Frontal cortex (tissue), 4 donors: ENCODE data around the gene TGM1. TPM values are rescaled to one million over a fixed set of nuclear protein-coding genes. Genes with fewer than 3 reads are reported as not detected.
A peak's percentile ranks its signal among the peaks of the same experiment; 100 is the strongest.

Source experiments
- DNase-seq, 2 donors: peaks; one replicate each; pipeline ENCODE4 v3.0.0; 2012; ENCODE audit warnings: low spot score in 2 of 2
- FAIRE-seq: peaks from 2 replicates; lab custom pipeline; 2012; peaks lifted over from hg19 to GRCh38; lab: Jason Lieb, UNC
- total RNA-seq: library from RNA; depleted of rRNA; stranded (reverse); fragments of >200 nt; gene quantifications from one replicate; pipeline ENCODE4 v1.2.3, GENCODE V29; 2014
- donor health status: control.
- donor health status: control.
- donor health status: control.

TGM1 gene
- total RNA-seq, 1 donor from 2014 or later: 0.82 TPM

- no peak for FAIRE-seq
- DNase-seq: no peak
These were observed 9.5 kb upstream of the TGM1 start for GRCh38 chr14:24272467-24272866.

- no peak for DNase-seq
- no peak for FAIRE-seq
These were observed 8.9 kb upstream of the TGM1 start for GRCh38 chr14:24271834-24272263.

DNA sequence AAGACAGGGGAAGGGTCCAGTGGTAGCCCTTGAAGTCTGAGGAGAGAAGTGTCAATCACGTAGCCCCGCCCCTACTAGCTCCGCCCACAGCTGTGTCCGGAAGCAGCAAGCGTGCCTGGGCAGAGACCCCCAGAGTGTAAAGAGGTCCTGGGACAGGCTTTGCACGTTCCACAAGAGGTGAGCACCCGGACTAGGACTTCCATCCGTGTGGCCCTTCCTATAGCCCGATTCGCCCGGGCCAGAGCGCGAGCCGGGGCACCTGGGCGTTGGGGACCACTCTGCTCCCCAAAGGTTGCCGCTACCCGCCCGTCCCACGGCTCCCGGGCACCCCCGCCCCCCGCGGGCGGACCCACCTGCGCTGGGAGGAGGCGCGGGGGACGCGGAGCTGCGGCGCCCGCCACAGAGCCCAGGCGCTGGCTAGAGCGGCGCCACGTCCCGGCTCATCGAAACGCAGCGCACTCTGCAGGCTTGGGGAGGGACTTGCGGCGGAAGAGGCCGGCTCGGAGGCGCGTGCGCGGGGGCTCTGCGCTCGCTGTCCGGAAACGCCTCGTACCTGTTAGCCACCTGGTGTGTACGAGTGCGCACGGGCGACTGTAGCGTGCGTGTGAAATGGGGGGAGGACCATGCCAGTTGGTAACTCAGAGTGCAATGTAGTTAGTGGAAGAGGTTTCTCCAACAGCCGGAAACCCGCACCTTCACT lies 8.3 kb upstream of the TGM1 start, which contains the start of gene RABGGTA:
Gene RABGGTA, minus strand, starts transcription at position 464 of the 700 bp plus-strand sequence. CDS start 482 bp downstream, outside the sequence.
- FAIRE-seq (no peak), DNase-seq (peak; percentile 94 to 97)

DNA sequence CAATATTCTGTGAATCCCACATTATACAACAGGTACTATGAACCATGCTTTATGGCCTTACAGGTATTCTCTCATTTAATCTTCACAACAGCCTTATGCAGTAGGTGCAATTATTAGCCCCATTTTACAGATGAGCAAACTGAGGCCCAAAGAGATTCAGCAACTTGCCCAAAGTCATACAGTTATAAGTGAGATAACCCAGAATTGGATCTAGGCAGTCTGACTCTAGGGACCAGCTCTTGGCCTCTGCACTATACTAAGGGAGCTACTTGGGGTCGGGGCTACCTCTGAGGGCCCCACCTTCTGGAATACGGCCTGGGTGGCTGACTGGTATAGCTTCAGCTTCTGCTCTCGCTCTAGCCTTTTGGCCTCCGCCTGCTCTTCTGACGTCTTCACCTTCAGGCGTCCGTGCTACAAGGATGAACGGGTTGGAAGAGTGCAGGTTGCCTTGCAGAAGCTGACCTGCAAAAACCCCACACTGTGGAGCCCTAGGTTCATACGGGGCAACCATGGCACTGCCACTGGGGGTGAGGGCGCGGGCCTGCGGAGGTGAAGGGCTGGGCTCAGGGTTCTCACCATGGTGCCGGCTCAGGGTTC lies 7.7 kb upstream of the TGM1 start:
- FAIRE-seq: no peak
- no peak for DNase-seq

GRCh38 chr14:24269910-24270536 lies 7.0 kb upstream of the TGM1 start:
- FAIRE-seq: no peak
- no peak for DNase-seq

- DNase-seq (no peak), FAIRE-seq (no peak)
These were observed 6.4 kb upstream of the TGM1 start for GRCh38 chr14:24269368-24269767.

GRCh38 chr14:24268225-24268624 lies 5.2 kb upstream of the TGM1 start:
- DNase-seq (no peak), FAIRE-seq (no peak)

DNA sequence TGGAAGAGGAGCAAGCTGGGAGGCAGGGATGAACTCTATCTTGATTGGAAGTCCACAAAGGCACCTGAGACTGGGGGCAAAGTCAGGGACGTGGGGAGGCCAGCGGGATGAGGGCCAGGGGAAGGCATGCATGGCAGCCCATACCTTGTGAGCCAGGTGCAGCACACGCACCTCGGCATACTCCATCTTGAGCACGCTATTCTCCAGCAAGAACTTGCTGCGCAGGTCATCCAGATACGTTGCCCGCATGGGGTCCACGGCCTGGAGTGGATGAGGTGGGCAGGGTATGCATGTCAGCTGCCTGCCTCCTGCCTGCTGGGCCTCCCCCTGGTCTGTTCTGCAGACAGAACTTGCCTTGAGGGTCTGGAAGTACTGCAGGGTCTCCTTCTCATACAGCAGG lies 4.5 kb upstream of the TGM1 start:
- DNase-seq (no peak), FAIRE-seq (no peak)

DNA sequence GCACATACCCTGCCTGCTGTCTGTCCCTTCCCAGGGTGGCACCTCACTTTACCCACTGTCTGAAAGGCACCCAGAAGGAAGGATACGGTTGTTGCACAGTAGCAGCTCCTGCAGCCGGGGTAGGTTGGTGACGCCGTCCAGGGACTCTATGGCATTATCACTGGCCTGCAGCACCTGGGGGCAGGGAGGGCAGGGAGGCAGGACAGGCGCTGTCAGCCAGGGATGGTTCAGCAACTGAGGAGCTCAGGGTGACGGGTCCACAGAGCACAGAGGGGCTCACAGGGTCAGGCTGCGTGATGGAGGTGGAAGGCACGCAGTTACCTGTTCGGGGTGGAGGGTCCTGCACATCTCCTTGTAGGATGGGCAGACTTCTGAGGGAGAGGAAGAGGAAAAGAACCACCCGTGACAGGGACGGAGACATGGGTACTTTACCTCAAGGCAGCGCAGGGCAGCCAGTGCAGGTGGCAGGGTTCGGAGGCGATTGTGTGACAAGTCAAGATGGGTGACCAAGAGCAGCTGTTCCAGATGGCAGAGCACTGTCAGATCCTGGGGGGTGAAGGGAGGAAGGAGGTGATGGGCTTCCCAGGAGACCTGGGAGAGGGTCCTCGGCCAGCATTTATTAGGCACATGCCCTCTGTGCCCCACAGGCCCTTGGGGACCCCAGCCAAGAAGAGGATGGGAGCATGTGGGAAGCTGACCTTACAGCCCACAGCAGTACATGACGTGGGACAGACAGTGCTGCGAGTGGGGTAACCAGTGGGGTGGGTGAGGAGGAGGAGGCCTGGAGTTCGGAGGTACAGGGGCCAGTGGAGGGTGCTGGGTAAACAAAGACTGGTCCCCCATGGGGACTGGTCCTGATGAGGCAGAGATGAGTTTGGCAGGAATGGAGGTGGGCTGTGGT lies 3.6 kb upstream of the TGM1 start:
- FAIRE-seq: no peak

DNA sequence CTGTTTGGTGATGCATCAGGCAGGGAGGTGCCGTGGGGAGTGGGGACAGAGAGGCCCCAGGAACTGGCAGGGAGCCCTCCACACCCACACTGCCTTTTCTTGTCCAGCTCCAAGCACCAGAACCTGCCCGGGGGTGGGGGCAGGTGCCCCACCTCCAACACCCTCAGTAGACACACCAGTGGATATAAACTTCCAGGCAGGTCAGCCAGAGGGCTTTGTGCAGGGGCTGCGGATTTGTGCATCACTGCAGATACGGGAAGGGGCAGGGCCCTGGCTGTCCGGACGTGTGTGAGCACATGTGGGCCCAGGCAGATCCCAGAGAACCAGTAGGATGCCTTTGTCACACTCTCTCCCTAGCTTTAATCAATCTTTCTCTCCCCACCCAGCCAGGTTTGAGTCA lies 1.3 kb upstream of the TGM1 start:
- no peak for FAIRE-seq
- no peak for DNase-seq

More for the DNA sequence above, 3.6 kb upstream of the TGM1 start:
- DNase-seq: no peak

GRCh38 chr14:24263848-24264247 lies 871 bp upstream of the TGM1 start:
- DNase-seq (no peak), FAIRE-seq (no peak)

DNA sequence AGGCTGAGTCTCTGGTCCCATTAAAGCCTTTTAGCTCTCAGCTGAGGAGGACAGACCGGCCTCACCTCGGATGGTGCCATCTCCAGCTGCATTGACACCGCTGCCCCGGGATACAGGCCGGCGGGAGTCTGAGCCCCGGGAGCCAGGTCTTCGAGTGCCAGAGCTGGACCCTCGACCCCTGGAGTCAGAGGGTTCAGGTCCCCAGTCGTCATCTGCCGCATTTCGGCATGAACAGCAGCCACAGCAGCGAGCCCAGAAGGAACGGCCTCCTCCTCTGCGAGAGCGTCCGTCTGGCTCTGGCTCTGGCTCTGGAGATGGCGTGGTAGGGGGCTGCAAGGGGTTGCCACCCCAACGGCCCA lies 1.0 kb downstream of the TGM1 start:
- FAIRE-seq (no peak), DNase-seq (no peak)

- DNase-seq (no peak), FAIRE-seq (no peak)
These were observed 1.6 kb downstream of the TGM1 start for GRCh38 chr14:24261256-24261968.

DNA sequence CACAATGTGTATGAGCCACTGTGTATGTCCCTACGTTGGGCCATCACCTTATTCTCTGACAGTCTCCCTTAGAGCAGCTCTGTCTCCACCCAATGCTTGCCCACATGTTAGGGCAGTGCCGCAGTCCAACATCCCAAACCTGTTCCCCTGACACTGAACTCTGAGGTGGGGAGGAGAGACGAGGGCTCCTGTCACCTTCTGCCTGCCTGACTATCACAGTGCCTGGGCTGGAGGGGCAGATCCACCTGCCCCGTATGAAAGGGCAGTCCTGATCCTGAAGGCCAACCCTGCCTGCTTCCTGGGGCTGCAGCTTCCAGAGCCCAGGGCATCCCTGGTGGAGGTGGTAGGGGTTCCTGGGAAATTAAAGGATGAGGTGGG lies 2.2 kb downstream of the TGM1 start:
- FAIRE-seq: no peak
- no peak for DNase-seq

GRCh38 chr14:24260026-24260779 lies 2.8 kb downstream of the TGM1 start:
- no peak for FAIRE-seq
- no peak for DNase-seq

DNA sequence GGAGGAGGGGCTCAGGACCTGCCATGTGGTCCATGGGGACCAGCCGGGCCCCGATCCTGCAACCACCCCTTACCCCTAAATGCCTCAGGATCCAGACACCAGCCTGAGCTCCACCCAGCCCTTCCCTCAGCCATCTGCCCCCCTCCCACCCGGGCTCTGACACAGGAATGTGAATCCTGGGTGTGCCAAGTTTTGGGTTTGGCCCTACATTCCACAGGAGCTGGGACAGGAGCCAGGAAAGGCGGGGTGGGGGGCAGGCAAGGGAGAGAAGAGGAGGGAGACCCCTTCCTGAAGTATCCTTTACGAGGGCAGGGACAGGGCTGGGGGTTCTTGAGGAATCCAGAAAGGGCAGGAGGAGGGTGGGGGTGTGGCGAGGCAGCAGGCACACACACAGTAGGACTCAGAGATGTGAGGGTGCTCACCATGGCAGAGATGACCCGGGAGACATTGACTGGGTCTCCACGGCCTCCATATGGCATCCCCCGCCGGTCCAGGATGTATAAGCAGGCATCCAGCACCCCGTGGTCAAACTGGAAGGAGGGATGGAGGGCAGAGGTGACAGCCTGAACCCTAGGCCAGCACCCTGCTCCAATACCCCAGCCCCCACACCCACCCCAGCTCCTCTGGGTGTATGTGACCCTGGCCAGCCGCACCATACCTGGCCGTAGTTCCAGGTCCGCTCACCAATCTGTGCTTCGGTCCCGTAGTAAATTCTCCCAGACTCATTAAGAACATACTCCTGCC lies 3.5 kb downstream of the TGM1 start:
- DNase-seq (no peak), FAIRE-seq (no peak)

- FAIRE-seq (no peak), DNase-seq (no peak)
These were observed 4.3 kb downstream of the TGM1 start for GRCh38 chr14:24258548-24259265.

DNA sequence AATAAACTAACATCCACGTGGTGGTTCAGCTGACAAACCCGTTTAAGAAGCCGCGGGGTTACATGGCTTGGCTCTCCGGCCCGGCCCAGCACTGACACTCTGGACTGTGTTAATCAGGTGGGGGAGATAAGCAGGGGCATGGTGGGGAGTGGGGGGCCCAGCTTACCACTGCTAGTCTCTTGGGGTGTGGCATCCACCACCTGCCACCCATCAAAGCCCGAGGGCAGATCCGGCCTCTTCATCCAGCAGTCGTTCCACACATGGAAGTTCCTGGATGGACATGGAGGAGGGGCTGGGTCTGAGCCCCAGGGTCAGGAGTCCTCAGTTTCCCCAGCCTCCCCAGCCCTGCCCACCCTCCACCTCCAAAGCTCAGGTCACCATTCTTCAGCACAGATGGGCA lies 4.9 kb downstream of the TGM1 start:
- DNase-seq (no peak), FAIRE-seq (no peak)
